COR-L47 (cell line): ENCODE measurements around the gene MCL1.
A peak's percentile ranks its signal among the peaks of the same experiment; 100 is the strongest.
"Not testable (repeated sequence)": the region's sequence is repeated elsewhere in the genome, so short reads cannot be mapped to it uniquely, and the experiment has no call there.

ENCODE experiments used
- DNase-seq: peaks from one replicate; lab custom pipeline; 2025; lab: John Stamatoyannopoulos, UW

The MCL1 gene

GRCh38 chr1:150568594-150568966 is 10.8 kb downstream of the MCL1 start:
- DNase-seq: no peak

DNA sequence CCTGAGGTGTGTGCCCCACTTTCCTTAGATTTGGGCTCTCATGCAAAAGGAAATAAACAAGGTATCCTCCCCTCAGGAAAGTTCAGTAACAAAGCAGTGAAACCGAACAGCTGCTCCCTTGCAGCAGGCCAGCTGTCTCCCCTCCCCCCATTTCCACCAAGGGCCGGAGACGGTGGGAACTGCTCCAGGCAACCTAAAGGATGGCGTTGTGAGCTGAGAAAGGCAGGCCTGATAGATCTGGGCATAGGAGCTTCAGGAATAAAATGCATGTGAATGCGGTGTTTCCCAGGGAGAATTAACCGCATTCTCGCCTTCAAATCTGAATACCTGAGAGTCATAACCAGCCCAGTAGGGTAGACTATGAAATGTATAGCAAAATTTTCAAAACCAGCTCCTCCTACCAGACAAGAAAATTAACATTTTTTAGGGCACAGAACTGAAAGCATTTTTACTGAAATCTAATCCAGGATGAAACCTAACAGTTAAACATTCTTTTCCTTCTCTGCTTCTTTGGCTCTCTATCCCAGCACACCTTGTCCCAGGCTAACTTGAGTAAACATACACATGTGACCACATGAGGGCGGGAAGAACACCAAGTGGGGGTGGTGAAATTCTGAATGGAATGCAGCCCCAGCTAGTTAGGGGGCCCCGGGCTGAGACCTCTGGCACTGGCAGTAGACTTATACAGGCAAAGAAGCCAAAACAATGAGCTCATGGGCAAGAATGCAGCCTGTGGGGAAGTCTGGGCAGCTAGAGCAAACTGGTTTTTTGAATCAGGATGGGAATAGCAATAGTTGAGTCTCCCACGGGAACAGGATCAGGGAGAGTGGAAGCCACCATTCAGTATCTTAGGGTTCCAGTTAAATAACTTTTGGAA is 11.5 kb downstream of the MCL1 start:
- peak; percentile 42 for DNase-seq

DNA sequence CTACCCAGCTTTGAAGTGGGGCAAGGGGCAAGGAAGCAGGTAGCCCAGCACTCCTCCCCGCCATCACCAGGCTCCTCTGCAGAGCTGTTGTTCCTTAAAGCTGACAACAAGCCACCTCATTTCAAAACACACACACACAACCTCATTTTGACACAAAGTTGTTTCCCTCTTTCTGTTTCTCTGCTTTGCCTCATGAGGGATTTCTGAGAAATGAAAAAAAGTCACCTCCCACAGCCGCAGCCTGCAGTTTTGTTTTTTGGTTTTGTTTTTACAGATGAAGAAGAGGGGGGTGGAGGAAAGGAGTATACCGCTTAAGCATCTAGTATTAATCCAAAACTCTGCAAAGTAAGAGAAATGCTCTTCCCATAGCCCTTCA is 12.1 kb downstream of the MCL1 start:
- DNase-seq: no peak

- DNase-seq: no peak
These were observed 12.6 kb downstream of the MCL1 start for GRCh38 chr1:150566589-150567340.

DNA sequence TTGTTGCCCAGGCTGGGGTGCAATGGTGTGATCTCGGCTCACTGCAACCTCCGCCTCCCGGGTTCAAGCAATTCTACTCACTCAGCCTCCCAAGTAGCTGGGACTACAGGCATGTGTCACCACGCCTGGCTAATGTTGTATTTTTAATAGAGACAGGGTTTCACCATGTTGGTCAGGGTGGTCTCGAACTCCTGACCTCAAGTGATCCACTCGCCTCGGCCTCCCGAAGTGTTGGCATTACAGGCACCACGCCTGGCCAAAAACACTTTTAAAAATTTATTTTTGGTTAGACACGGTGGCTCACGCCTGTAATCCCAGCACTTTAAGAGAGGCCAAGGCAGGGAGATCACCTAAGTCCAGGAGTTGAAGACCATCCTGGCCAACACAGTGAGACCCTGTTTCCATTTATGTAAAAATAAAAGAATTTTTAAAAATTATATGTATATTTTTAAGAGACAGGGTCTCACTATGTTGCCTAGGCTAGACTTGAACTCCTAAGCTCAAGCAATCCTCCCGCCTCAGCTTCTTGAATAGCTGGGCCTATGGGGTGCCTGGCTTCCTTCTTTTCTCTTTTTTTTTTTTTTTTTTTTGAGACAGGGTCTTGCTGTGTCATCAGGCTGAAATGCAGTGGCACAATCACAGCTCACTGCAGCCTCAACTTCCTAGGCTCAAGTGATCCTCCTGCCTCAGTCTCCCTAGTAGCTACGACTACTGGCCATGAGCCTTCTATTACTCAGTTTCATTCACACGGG is 14.0 kb downstream of the MCL1 start:
- DNase-seq: not testable (repeated sequence)

GRCh38 chr1:150564051-150564991 is 15.1 kb downstream of the MCL1 start:
- no peak for DNase-seq

DNA sequence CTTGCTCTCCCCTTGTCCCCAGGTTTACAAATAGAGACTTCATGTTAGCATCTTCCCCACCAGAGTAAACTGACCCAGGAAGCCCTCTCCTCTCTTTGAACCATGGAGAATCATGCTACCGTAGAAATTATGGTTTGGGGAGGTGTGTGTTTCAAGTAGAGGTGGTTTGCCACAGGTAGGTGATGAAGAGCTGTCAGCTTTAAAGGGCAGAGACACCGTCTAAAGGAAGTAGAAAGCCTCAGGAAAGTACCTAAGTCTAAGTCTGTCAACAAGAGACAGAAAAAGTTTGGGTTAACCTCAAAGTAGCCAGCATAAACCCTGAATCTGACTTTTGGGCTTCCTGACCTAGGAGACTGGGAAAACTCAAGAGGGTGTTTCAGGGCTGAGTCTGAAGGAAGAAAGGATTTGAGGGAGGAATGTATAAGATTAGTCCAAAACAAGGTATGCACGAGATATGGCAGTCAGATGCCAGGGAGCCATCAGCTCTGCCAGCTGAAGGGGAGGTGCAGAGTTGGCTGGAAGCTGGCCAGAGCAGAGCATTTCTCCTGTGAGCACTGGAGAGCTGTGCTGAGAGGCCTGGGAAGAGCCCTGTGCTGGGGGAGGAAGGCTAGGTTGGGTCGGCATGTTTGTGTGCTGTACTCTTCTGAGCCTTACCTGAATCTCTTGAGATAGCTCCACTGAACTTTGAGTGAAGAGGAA is 15.9 kb downstream of the MCL1 start:
- no peak for DNase-seq

DNA sequence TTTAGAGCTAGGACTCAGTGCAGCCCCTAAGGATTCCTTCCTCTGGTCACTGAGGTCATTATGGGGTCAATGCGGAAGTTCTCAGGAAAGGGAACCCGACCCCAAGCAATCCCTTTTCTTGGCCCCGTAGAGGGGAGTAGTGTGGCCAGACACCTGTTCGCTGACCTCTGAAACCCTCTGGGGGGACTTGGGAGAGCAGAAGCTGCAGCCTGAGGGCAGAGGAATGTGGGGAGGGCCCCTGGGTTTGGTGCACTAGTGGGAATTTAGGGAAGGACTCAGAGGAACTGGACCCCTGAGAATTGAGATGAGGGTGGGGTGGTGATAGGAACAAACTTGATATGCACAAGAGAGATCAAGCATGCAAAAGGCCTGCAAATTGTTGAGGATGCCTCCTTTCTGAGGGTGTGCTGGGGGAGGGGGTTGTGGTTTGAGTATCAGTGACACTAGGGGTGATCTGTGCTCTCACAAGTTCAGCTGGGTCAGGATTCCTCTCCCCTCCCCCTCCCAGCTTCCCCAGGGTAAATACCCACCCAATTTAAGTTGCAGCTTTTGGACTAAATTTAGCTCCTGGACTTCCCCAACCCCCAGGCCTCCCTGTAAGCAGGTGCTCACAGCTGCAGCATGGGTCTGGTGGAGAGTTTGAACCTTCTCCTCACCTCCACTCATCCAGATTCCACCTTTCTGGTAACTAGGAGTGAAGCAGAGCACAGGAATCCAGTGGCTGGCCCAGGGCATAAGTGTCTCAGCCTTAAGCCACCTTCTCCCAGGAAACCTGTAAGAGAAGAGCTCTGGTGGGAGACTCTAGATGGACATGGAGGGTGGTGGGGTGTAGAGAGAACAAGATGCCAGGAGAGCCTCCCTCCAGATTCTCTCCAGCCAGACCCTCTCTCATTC is 16.7 kb downstream of the MCL1 start:
- DNase-seq: no peak

DNA sequence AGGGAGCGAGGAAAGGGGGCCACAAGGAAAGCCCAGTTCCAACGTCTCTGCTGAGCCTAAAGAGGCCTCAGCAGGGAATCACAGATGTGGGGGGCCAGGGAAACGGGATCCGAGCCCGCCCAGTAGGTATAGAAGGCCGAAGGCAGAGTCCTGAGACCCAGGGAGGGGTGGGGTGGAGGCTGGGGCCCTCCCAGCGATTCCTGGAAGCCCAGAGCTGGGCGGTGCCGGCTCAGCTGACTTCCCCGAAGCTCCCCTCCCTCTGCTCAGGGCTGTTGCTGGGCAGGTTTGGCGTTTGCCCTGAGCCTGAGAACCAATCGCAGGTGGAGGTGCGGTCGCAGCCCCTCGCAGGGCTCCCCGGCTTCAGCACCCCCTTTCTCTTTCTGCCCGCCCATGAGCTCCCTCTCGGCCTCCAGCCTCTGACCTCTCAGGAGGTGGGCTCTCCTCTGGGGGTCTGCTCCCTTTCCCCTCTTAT is 17.4 kb downstream of the MCL1 start:
- peak; percentile 64 for DNase-seq

GRCh38 chr1:150561254-150561973 is 18.0 kb downstream of the MCL1 start:
- DNase-seq: peak; percentile 60

DNA sequence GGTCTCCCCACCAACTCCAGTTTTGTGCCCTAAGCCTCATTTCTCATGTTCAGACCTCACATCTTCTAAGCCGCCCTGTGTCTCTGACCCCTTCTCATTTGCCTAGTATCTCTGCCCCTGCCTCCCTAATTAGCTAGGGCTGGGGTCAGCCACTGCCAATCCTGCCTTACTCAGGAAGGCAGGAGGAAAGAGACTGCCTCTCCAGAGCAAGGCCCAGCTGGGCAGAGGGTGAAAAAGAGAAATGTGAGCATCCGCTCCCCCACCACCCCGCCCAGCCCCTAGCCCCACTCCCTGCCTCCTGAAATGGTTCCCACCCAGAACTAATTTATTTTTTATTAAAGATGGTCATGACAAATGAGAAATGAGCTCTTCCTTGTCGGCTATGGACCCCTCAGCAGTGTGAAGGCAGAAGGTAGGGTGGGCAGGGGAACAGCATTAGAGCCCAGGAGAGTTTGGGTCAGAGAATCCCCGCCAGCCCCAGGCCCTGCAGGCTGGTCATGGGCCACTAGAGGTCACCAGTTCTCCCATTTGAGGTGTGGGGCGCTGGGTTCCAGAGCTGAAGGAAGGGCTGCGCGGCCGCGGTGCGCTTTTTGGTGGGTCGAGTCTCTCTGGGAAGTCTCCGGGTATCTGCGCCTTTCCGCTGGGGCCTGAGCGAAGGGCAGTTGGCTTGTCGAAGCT is 18.7 kb downstream of the MCL1 start:
- DNase-seq: peak; percentile 78

GRCh38 chr1:150560011-150560438 is 19.4 kb downstream of the MCL1 start:
- DNase-seq: peak; percentile 59

GRCh38 chr1:150559656-150560010 is 19.8 kb downstream of the MCL1 start:
- DNase-seq: no peak

- DNase-seq: no peak
These were observed 20.4 kb downstream of the MCL1 start for GRCh38 chr1:150558761-150559655.

GRCh38 chr1:150558303-150558704 is 21.1 kb downstream of the MCL1 start:
- DNase-seq: no peak

- no peak for DNase-seq
These were observed 21.6 kb downstream of the MCL1 start for GRCh38 chr1:150557813-150558212.

DNA sequence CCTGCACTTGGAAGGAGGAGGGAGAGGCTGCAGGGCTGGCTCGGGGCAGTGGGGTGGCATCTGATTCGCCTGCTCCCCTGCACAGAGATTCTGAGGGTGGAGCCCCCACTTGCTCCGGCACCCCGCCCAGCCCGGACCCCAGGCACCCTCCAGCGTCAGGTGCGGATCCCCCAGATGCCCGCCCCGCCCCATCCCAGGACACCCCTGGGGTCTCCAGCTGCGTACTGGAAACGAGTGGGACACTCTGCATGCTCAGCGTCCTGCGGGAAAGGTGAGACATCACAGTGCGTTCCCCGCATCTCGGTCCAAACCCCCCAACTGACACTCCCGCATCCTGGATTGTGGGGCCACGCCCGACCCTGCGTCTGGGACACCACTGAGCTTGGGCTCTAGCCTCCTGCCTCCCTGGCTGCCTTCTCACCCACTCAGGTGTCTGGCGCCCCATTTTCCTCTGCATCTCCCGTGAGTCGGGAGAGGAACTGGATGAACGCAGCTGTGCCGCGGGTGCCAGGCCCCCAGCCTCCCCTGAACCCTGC is 22.3 kb downstream of the MCL1 start:
- no peak for DNase-seq
